K562 (cell line): ENCODE measurements around the gene RDH8. TPM values are rescaled to one million over a fixed set of nuclear protein-coding genes. Genes with fewer than 3 reads are reported as not detected.

Experiments
- ATAC-seq: fragments of 200-7000 bp; cut with Tn5 transposase; 3 replicates; pipeline ENCODE4 v1.9.1; 2020; ENCODE audit warnings: moderate library complexity
- BruUV-seq: library from RNA; stranded (reverse); fragments of 400-500 nt; replicated peaks from 2 replicates; lab custom pipeline; 2021; lab: Mats Ljungman, UMichigan
- CTCF ChIA-PET: fragments of 300-600 bp; formaldehyde crosslinking; extraction: SDS; loops from one replicate; lab custom pipeline; 2021; ENCODE audit warnings: low intra/inter-chr PET ratio; lab: Yijun Ruan, JAX
- POLR2A ChIA-PET: fragments of 300-600, 350-650 bp; sonication (Branson Sonifier 250); formaldehyde crosslinking; extraction: SDS; loops from one replicate; lab custom pipeline; 2021; ENCODE audit warnings: antibody characterized with exemption, inconsistent platforms; lab: Yijun Ruan, JAX
- DNase-seq, 4 experiments: peaks; one replicate each; pipeline versions ENCODE4 v3.0.0 to v3.0.0-alpha.2; 2011 to 2018; ENCODE audit warnings: low spot score in 3 of 4, mixed read lengths in 3 of 4; ENCODE audit errors: extremely low read depth in 1 of 4
- FAIRE-seq: peaks from 2 replicates; lab custom pipeline; 2011; peaks lifted over from hg19 to GRCh38; lab: Jason Lieb, UNC
- H2AFZ ChIP-seq: 2 replicates; pipeline ENCODE4 v1.6.0; 2011; ENCODE audit warnings: low read depth, low read length, control low read depth, inconsistent platforms
- H3K27ac ChIP-seq: fragments of 200-600 bp; 3 replicates; pipeline ENCODE4 v1.8.0; 2011; ENCODE audit warnings: low read depth, mild to moderate bottlenecking, control low read depth, inconsistent platforms, low read length, moderate library complexity, mixed read lengths; ENCODE audit errors: extremely low read depth
- H3K27me3 ChIP-seq, 2 experiments: fragments of 300-600 bp in 1 of 2; 2 replicates in 1 of 2; 3 replicates in 1 of 2; pipeline versions ENCODE4 v1.6.0 to v1.8.0; 2011; ENCODE audit warnings: inconsistent platforms in 2 of 2, low read length in 2 of 2, mild to moderate bottlenecking in 1 of 2, mixed read lengths in 1 of 2, moderate library complexity in 1 of 2; ENCODE audit not compliant: control insufficient read depth in 2 of 2, insufficient read depth in 2 of 2
- H3K36me3 ChIP-seq: fragments of 300-600 bp; 3 replicates; pipeline ENCODE4 v1.8.0; 2011; ENCODE audit warnings: mild to moderate bottlenecking, low read length, inconsistent platforms; ENCODE audit not compliant: control insufficient read depth, insufficient read depth
- H3K4me1 ChIP-seq, 2 experiments: fragments of 200-600 bp in 1 of 2; replicated peaks in 1 of 2; 2 replicates in 1 of 2; 3 replicates in 1 of 2; pipeline versions ENCODE4 v1.5.1 to v1.8.0; 2011; ENCODE audit warnings: inconsistent platforms in 2 of 2, low read length in 2 of 2, mild to moderate bottlenecking in 1 of 2, mixed read lengths in 1 of 2, moderate library complexity in 1 of 2; ENCODE audit not compliant: control insufficient read depth in 2 of 2, insufficient read depth in 2 of 2
- H3K4me2 ChIP-seq: 2 replicates; pipeline ENCODE4 v1.6.1; 2011; ENCODE audit warnings: low read length, control low read depth, inconsistent platforms, mixed read lengths; ENCODE audit not compliant: insufficient read depth
- H3K4me3 ChIP-seq: fragments of 200-600 bp; sonication (generic), shearing (Covaris generic); 2 replicates; pipeline ENCODE4 v1.5.1; 2016; ENCODE audit warnings: control low read depth, inconsistent platforms
- H3K79me2 ChIP-seq: fragments of 200-600 bp; 3 replicates; pipeline ENCODE4 v1.8.0; 2011; ENCODE audit warnings: low read length, inconsistent platforms; ENCODE audit not compliant: control insufficient read depth, insufficient read depth
- H3K9ac ChIP-seq, 2 experiments: 2 replicates each; pipeline versions ENCODE4 v1.6.0 to v1.6.1; 2011; ENCODE audit warnings: low read depth in 2 of 2, low read length in 2 of 2, control low read depth in 1 of 2, inconsistent platforms in 1 of 2, mild to moderate bottlenecking in 1 of 2, mixed read lengths in 1 of 2; ENCODE audit not compliant: insufficient read depth in 1 of 2
- H3K9me1 ChIP-seq: one replicate; pipeline ENCODE4 v1.6.0; 2011; ENCODE audit warnings: inconsistent platforms, mild to moderate bottlenecking, low read length, moderate library complexity; ENCODE audit not compliant: control insufficient read depth, insufficient read depth
- H3K9me3 ChIP-seq: replicated peaks from 2 replicates; pipeline ENCODE4 v1.5.1; 2011; ENCODE audit warnings: low read depth, low read length, inconsistent platforms; ENCODE audit not compliant: control insufficient read depth, insufficient read depth
- H4K20me1 ChIP-seq: replicated peaks from 2 replicates; pipeline ENCODE4 v1.6.1; 2011; ENCODE audit warnings: low read length, inconsistent platforms, mixed read lengths; ENCODE audit not compliant: control insufficient read depth, insufficient read depth
- BMI1 ChIP-seq: fragments of 150-350 bp; IDR thresholded peaks from 2 replicates; pipeline ENCODE4 v1.6.1; 2014; ENCODE audit warnings: low read length
- WGBS: fragments of 100-300 bp; shearing (Covaris generic); methylation state at CpG from one replicate; pipeline ENCODE4 v1.1.6; 2016; ENCODE audit warnings: low coverage, mixed read lengths; ENCODE audit not compliant: insufficient coverage; ENCODE audit errors: missing lambda C conversion rate; 5-methylcytosine and 5-hydroxymethylcytosine counted together
- in situ Hi-C: fragments of 300-500 bp; cut with MboI; formaldehyde crosslinking; loops from 4 replicates; pipeline ENCODE4 v1.15.0; 2018; ENCODE audit warnings: inconsistent platforms, mixed read lengths
- intact Hi-C: fragments of 100-400 bp; cut with micrococcal nuclease; formaldehyde crosslinking; loops from 2 replicates; pipeline ENCODE4 v1.14.2; 2022
- polyA plus RNA-seq, 8 experiments: library from polyadenylated mRNA; depleted of rRNA in 4 of 8; stranded (reverse) in 5 of 8; unstranded in 3 of 8; fragments of >200 nt; fragmentation: Nextera tagmentation in 2 of 8; fragmentation: Illumina TruSeq in 1 of 8; extraction: Ambion mirVana in 2 of 8; extraction: Trizol in 1 of 8; gene quantifications; 2 replicates each; pipeline versions ENCODE4 v1.2.1 to v1.2.3, GENCODE V29; 2011 to 2014; ENCODE audit warnings: inconsistent platforms in 1 of 8, missing spikeins in 1 of 8
- total RNA-seq, 7 experiments: library from RNA; depleted of rRNA in 6 of 7; stranded (reverse); fragments of >200 nt in 6 of 7; fragmentation: Illumina TruSeq in 2 of 7; extraction: Trizol in 2 of 7; gene quantifications; 2 replicates each; pipeline versions ENCODE4 v1.2.1 to v1.2.3, GENCODE V29; 2011 to 2021; ENCODE audit warnings: low replicate concordance in 1 of 7
- TF ChIP-seq, protein P1 (sequence below): fragments of 450-650 bp; formaldehyde crosslinking; IDR thresholded peaks from 2 replicates; pipeline ENCODE4 v1.4.0; 2020; ENCODE audit warnings: mild to moderate bottlenecking, mixed read lengths
- TF ChIP-seq, protein P2 (sequence below): fragments of 250-450 bp; sonication (Bioruptor Pico); IDR thresholded peaks from 2 replicates; pipeline ENCODE4 v1.8.0; 2021; ENCODE audit warnings: mild to moderate bottlenecking, moderate library complexity

The RDH8 gene
- total and polyA plus RNA-seq, 9 of the 15 experiments (the other 6 are each of a cell fraction or from before 2014, with no cell fraction given) = not detected

DNA sequence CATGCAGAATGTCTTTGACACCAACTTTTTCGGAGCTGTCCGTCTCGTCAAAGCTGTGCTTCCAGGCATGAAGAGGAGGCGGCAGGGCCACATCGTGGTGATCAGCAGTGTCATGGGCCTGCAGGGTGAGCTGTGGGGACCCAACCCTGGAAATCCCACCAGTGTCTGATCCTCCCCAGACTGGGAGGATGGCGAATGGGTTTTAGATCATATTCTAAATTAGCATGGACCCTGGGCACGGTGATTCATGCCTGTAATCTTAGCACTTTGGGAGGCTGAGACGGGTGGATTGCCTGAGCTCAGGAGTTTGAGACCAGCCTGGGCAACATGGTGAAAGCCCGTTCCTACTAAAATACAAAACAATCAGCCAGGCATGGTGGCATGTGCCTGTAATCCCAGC, 5.5 kb downstream of the RDH8 start:
- Histone ChIP-seq H3K4me1 (peaks cover 0 to 4% of the 10 kb centered on the region in 2 experiments; a peak in 1 of 5 replicates), H3K27me3 (peaks cover 11 to 40% of the 10 kb centered on the region in 2 experiments; a peak in 4 of 5 replicates), H2AFZ (no peak overlapping the region), H3K36me3 (no peaks in the 10 kb centered on the region), H3K4me3 (no peak overlapping the region), H4K20me1 (no peaks in the 10 kb centered on the region; the same call in 1 of the 2 replicates), H3K4me2 (no peak overlapping the region), H3K27ac (no peak overlapping the region), H3K79me2 (no peaks in the 10 kb centered on the region), H3K9me1 (no peaks in the 10 kb centered on the region), H3K9ac (no peak overlapping the region; a peak in 1 of 4 replicates), H3K9me3 (no peaks in the 10 kb centered on the region)
- WGBS = 4% methylated on average over 8 of the region's 9 CpGs
- DNase-seq (no peak), FAIRE-seq (no peak), ATAC-seq (no peak)
- ChIA-PET POLR2A (interaction anchor here (0.6 to 1.1 kb wide), 3 partner anchors 34 to 485 kb away, joined by 3 read pairs; no protein-coding TSS in a partner anchor), CTCF (no interaction called here)
- no TSS peak for BruUV-seq
- in situ Hi-C loops (no loop called here), intact Hi-C loops (no loop called here)
- TF ChIP-seq, protein P1, sequence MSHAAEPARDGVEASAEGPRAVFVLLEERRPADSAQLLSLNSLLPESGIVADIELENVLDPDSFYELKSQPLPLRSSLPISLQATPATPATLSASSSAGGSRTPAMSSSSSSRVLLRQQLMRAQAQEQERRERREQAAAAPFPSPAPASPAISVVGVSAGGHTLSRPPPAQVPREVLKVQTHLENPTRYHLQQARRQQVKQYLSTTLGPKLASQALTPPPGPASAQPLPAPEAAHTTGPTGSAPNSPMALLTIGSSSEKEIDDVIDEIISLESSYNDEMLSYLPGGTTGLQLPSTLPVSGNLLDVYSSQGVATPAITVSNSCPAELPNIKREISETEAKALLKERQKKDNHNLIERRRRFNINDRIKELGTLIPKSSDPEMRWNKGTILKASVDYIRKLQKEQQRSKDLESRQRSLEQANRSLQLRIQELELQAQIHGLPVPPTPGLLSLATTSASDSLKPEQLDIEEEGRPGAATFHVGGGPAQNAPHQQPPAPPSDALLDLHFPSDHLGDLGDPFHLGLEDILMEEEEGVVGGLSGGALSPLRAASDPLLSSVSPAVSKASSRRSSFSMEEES (CRISPR knock-in tag) = no peak
- no peak for TF ChIP-seq BMI1
- TF ChIP-seq, protein P2, sequence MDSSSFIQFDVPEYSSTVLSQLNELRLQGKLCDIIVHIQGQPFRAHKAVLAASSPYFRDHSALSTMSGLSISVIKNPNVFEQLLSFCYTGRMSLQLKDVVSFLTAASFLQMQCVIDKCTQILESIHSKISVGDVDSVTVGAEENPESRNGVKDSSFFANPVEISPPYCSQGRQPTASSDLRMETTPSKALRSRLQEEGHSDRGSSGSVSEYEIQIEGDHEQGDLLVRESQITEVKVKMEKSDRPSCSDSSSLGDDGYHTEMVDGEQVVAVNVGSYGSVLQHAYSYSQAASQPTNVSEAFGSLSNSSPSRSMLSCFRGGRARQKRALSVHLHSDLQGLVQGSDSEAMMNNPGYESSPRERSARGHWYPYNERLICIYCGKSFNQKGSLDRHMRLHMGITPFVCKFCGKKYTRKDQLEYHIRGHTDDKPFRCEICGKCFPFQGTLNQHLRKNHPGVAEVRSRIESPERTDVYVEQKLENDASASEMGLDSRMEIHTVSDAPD = no peak
